HepG2 (cell line): ENCODE data around the gene IGSF21. TPM values are rescaled to one million over a fixed set of nuclear protein-coding genes. Genes with fewer than 3 reads are reported as not detected.

ENCODE experiments used
- ATAC-seq: fragments of 200-7000 bp; cut with Tn5 transposase; 3 replicates; pipeline ENCODE4 v1.9.1; 2020; ENCODE audit warnings: mild to moderate bottlenecking, moderate library complexity
- BruUV-seq: library from RNA; stranded (reverse); fragments of 400-500 nt; replicated peaks from 2 replicates; lab custom pipeline; 2021; lab: Mats Ljungman, UMichigan
- CTCF ChIA-PET: fragments of 300-600 bp; formaldehyde crosslinking; extraction: SDS; loops from one replicate; lab custom pipeline; 2021; ENCODE audit warnings: low total read pairs, inconsistent platforms, low intra/inter-chr PET ratio; lab: Yijun Ruan, JAX
- POLR2A ChIA-PET: fragments of 350-600 bp; sonication (Branson Sonifier 250); formaldehyde crosslinking; loops from one replicate; lab custom pipeline; 2020; ENCODE audit warnings: antibody characterized with exemption, inconsistent platforms; lab: Yijun Ruan, JAX
- DNase-seq: peaks from one replicate; pipeline ENCODE4 v3.0.0-alpha.2; 2015; ENCODE audit warnings: low spot score
- FAIRE-seq: peaks from 3 replicates; lab custom pipeline; 2011; peaks lifted over from hg19 to GRCh38; lab: Jason Lieb, UNC
- H2AFZ ChIP-seq: one replicate; pipeline ENCODE4 v1.6.1; 2011; ENCODE audit warnings: low read length, inconsistent platforms
- H3K27ac ChIP-seq: fragments of 300-600 bp; 3 replicates; pipeline ENCODE4 v1.8.0; 2011; ENCODE audit warnings: mixed run types, mild to moderate bottlenecking, mixed read lengths, low read length, inconsistent platforms; ENCODE audit not compliant: insufficient read depth; ENCODE audit errors: extremely low read length
- H3K27me3 ChIP-seq, 2 experiments: fragments of 200-600 bp in 1 of 2; 2 replicates in 1 of 2; 3 replicates in 1 of 2; pipeline versions ENCODE4 v1.6.0 to v1.8.0; 2011; ENCODE audit warnings: low read length in 2 of 2, mild to moderate bottlenecking in 2 of 2, moderate library complexity in 2 of 2, inconsistent platforms in 1 of 2; ENCODE audit not compliant: insufficient read depth in 2 of 2, control insufficient read depth in 1 of 2
- H3K36me3 ChIP-seq, 2 experiments: fragments of 200-600 bp in 1 of 2; replicated peaks in 1 of 2; 2 replicates in 1 of 2; 3 replicates in 1 of 2; pipeline versions ENCODE4 v1.5.1 to v1.8.0; 2011; ENCODE audit warnings: low read length in 2 of 2, inconsistent platforms in 1 of 2; ENCODE audit not compliant: insufficient read depth in 2 of 2, control insufficient read depth in 1 of 2
- H3K4me1 ChIP-seq: 2 replicates; pipeline ENCODE4 v1.5.1; 2012; ENCODE audit warnings: low read length, inconsistent platforms; ENCODE audit not compliant: insufficient read depth
- H3K4me2 ChIP-seq: 2 replicates; pipeline ENCODE4 v1.6.0; 2011; ENCODE audit warnings: low read depth, low read length, inconsistent platforms
- H3K4me3 ChIP-seq, 3 experiments: fragments of 200-600 bp in 1 of 3; sonication (generic), shearing (Covaris generic) in 1 of 3; replicated peaks in 1 of 3; 2 replicates each; pipeline ENCODE4 v1.5.1; 2011 to 2016; ENCODE audit warnings: low read length in 3 of 3, inconsistent platforms in 2 of 3, low read depth in 2 of 3, mild to moderate bottlenecking in 2 of 3, control low read depth in 1 of 3, mixed read lengths in 1 of 3; ENCODE audit not compliant: insufficient read depth in 1 of 3
- H3K79me2 ChIP-seq: one replicate; pipeline ENCODE4 v1.6.1; 2011; ENCODE audit warnings: low read length, inconsistent platforms; ENCODE audit not compliant: insufficient read depth
- H3K9ac ChIP-seq: 2 replicates; pipeline ENCODE4 v1.6.0; 2011; ENCODE audit warnings: mild to moderate bottlenecking, low read depth, low read length, inconsistent platforms; ENCODE audit not compliant: insufficient read depth
- H3K9me3 ChIP-seq: 2 replicates; pipeline ENCODE4 v1.5.1; 2012; ENCODE audit warnings: mild to moderate bottlenecking, low read length
- H4K20me1 ChIP-seq: 2 replicates; pipeline ENCODE4 v1.6.0; 2011; ENCODE audit warnings: inconsistent platforms, mild to moderate bottlenecking, low read length, moderate library complexity; ENCODE audit not compliant: insufficient read depth
- EEA1 ChIP-seq: sonication (generic); formaldehyde crosslinking; IDR thresholded peaks from 2 replicates; pipeline ENCODE4 v1.5.1; 2020; ENCODE audit warnings: mild to moderate bottlenecking, missing genetic modification reagents, borderline replicate concordance
- FOSL1 ChIP-seq: sonication (generic); formaldehyde crosslinking; IDR thresholded peaks from 2 replicates; pipeline ENCODE4 v1.9.0; 2021; ENCODE audit warnings: missing genetic modification reagents, borderline replicate concordance
- FOXJ3 ChIP-seq: sonication (generic); formaldehyde crosslinking; IDR thresholded peaks from 2 replicates; pipeline ENCODE4 v1.4.0; 2020; ENCODE audit warnings: missing genetic modification reagents, mild to moderate bottlenecking, borderline replicate concordance
- HHEX ChIP-seq: IDR thresholded peaks from 2 replicates; pipeline ENCODE4 v1.6.1; 2016; ENCODE audit warnings: control low read depth
- NCOA2 ChIP-seq: sonication (generic); formaldehyde crosslinking; IDR thresholded peaks from 2 replicates; pipeline ENCODE4 v1.8.0; 2022; ENCODE audit warnings: inconsistent platforms
- NFE2 ChIP-seq: sonication (generic); formaldehyde crosslinking; IDR thresholded peaks from 2 replicates; pipeline ENCODE4 v1.4.0; 2020; ENCODE audit warnings: missing genetic modification reagents
- RFX5 ChIP-seq: IDR thresholded peaks from 2 replicates; pipeline ENCODE4 v1.6.1; 2011; ENCODE audit warnings: low read depth, low read length, improper control_type of control experiment
- SIX4 ChIP-seq: sonication (generic); formaldehyde crosslinking; IDR thresholded peaks from 2 replicates; pipeline ENCODE4 v1.4.0; 2020; ENCODE audit warnings: missing genetic modification reagents
- SP140L ChIP-seq: sonication (generic); formaldehyde crosslinking; IDR thresholded peaks from 2 replicates; pipeline ENCODE4 v1.4.0; 2020; ENCODE audit warnings: missing genetic modification reagents, borderline replicate concordance
- ZNF496 ChIP-seq: sonication (generic); formaldehyde crosslinking; IDR thresholded peaks from 2 replicates; pipeline ENCODE4 v1.8.1; 2023; ENCODE audit warnings: mild to moderate bottlenecking, moderate library complexity, missing genetic modification reagents; ENCODE audit not compliant: insufficient replicate concordance
- WGBS: methylation state at CpG from one replicate; pipeline ENCODE4 v1.1.6; 2017; ENCODE audit warnings: low lambda C conversion rate; 5-methylcytosine and 5-hydroxymethylcytosine counted together
- in situ Hi-C: cut with HindIII; loops from 2 replicates; pipeline ENCODE4 v1.10.0; 2017; ENCODE audit warnings: low pct_unique_long_range_greater_than_20kb; ENCODE audit not compliant: extremely low pct_ligation_motif_present
- intact Hi-C: fragments of 100-400 bp; cut with micrococcal nuclease; formaldehyde crosslinking; loops from one replicate; pipeline ENCODE4 v1.10.0; 2022; ENCODE audit not compliant: unreplicated experiment
- polyA plus RNA-seq, 8 experiments: library from polyadenylated mRNA; depleted of rRNA in 3 of 8; stranded (reverse) in 7 of 8; unstranded in 1 of 8; fragments of >200 nt; fragmentation: Illumina TruSeq in 4 of 8; extraction: Trizol in 4 of 8; gene quantifications; 2 replicates each; pipeline versions ENCODE4 v1.2.1 to v1.2.3, GENCODE V29; 2011 to 2016; ENCODE audit warnings: low read depth in 4 of 8, missing spikeins in 1 of 8, mixed read lengths in 1 of 8; ENCODE audit not compliant: insufficient read depth in 1 of 8
- total RNA-seq, 5 experiments: library from RNA; depleted of rRNA; stranded (reverse); fragments of >200 nt; fragmentation: Illumina TruSeq; extraction: Trizol; gene quantifications; 2 replicates each; pipeline ENCODE4 v1.2.3, GENCODE V29; 2016; ENCODE audit warnings: low read depth in 1 of 5
- TF ChIP-seq, protein P1 (sequence below): IDR thresholded peaks from 2 replicates; pipeline ENCODE4 v1.6.1; 2016; ENCODE audit warnings: missing biosample characterization, missing genetic modification reagents, low read depth
- TF ChIP-seq, protein P2 (sequence below): sonication (generic); formaldehyde crosslinking; IDR thresholded peaks from 2 replicates; pipeline ENCODE4 v1.4.0; 2020; ENCODE audit warnings: missing genetic modification reagents
- TF ChIP-seq, protein P3 (sequence below): sonication (generic); formaldehyde crosslinking; conservative IDR thresholded peaks from 2 replicates; pipeline ENCODE4 v1.8.1; 2023; ENCODE audit warnings: missing genetic modification reagents

IGSF21 gene
- total and polyA plus RNA-seq, 2 of the 13 experiments (the other 11 are each of a cell fraction or from before 2014, with no cell fraction given) = not detected

DNA sequence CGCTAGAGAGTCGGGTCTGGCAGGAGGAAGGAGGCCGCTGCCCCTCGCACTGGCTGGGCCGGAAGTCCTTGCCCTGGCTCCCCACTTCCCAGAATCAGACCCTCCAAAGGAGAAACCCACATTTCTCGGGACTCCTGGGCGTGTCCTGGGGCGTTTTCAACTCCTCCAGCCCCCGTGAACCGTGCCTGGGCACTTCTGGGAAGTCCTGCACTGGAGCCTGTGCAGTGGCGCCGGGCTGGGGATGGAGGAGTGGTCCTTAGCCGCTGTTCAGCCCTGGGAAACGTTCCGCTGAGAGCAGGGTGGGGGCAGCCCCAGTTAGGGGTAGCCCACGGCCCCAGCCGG is 3.0 kb downstream of the IGSF21 start:
- no peak overlapping the region for H3K4me2 ChIP-seq
- intact Hi-C loops = no loop called here
- H2AFZ ChIP-seq = no peak overlapping the region
- 0% methylated on average over 1 of the region's 17 CpGs for WGBS
- H3K4me3 ChIP-seq = no peak overlapping the region
- H3K79me2 ChIP-seq = no peaks in the 10 kb centered on the region
- H3K27ac ChIP-seq = no peak overlapping the region
- FAIRE-seq (no peak), ATAC-seq (no peak), DNase-seq (no peak)
- BruUV-seq = no TSS peak
- in situ Hi-C loops = no loop called here
- no peaks in the 10 kb centered on the region for H3K9me3 ChIP-seq
- H3K9ac ChIP-seq = no peak overlapping the region
- POLR2A ChIA-PET = no interaction called here
- CTCF ChIA-PET = no interaction called here
- H3K4me1 ChIP-seq = no peaks in the 10 kb centered on the region
- H4K20me1 ChIP-seq = 0 out of 2 replicates have a peak, but pooled peaks cover 3% of the 10 kb centered on the region
- H3K36me3 ChIP-seq = no peaks in the 10 kb centered on the region
- TF ChIP-seq FOXJ3 (CRISPR knock-in tag) (no peak), EEA1 (CRISPR knock-in tag) (no peak)
- TF ChIP-seq, protein P1, sequence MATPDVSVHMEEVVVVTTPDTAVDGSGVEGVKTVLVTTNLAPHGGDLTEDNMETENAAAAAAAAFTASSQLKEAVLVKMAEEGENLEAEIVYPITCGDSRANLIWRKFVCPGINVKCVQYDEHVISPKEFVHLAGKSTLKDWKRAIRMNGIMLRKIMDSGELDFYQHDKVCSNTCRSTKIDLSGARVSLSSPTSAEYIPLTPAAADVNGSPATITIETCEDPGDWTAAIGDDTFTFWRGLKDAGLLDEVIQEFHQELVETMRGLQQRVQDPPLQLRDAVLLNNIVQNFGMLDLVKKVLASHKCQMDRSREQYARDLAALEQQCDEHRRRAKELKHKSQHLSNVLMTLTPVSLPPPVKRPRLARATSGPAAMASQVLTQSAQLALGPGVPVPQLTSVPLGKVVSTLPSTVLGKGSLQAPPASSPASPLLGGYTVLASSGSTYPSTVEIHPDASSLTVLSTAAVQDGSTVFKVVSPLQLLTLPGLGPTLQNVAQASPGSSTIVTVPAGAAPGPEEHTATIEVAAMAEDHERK (CRISPR knock-in tag) = no peak
- peaks cover 6 to 39% of the 10 kb centered on the region in 2 experiments; a peak in 3 of 5 replicates for H3K27me3 ChIP-seq

DNA sequence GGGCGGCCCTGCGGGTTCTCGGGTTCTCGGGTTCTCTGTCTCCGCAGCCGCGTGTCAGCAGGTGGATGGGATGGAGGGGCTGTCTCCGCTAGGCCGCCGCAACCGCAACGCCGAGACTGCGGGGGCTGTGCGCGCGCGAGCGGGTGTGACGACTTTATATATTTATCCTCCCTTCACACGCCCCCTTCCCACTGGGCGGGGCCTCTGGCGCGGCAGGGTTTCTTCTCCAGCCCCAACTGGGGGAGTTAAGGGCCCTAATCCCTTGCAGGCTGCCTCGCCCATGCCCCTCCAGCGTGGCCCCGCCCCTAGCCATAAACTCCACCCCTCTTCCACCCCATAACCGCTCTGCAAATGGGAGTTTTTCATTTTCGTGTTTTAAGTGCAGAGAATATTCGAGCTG is 3.4 kb downstream of the IGSF21 start:
- no peak overlapping the region for H3K4me3 ChIP-seq
- H2AFZ ChIP-seq = no peak overlapping the region
- H3K27ac ChIP-seq = no peak overlapping the region
- no peak for TF ChIP-seq NCOA2 (CRISPR knock-in tag)
- TF ChIP-seq, protein P2, sequence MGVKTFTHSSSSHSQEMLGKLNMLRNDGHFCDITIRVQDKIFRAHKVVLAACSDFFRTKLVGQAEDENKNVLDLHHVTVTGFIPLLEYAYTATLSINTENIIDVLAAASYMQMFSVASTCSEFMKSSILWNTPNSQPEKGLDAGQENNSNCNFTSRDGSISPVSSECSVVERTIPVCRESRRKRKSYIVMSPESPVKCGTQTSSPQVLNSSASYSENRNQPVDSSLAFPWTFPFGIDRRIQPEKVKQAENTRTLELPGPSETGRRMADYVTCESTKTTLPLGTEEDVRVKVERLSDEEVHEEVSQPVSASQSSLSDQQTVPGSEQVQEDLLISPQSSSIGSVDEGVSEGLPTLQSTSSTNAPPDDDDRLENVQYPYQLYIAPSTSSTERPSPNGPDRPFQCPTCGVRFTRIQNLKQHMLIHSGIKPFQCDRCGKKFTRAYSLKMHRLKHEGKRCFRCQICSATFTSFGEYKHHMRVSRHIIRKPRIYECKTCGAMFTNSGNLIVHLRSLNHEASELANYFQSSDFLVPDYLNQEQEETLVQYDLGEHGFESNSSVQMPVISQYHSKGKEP = no peak
- TF ChIP-seq, protein P3, sequence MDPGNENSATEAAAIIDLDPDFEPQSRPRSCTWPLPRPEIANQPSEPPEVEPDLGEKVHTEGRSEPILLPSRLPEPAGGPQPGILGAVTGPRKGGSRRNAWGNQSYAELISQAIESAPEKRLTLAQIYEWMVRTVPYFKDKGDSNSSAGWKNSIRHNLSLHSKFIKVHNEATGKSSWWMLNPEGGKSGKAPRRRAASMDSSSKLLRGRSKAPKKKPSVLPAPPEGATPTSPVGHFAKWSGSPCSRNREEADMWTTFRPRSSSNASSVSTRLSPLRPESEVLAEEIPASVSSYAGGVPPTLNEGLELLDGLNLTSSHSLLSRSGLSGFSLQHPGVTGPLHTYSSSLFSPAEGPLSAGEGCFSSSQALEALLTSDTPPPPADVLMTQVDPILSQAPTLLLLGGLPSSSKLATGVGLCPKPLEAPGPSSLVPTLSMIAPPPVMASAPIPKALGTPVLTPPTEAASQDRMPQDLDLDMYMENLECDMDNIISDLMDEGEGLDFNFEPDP = no peak
- TF ChIP-seq SIX4 (CRISPR knock-in tag) = no peak
- TF ChIP-seq NFE2 (CRISPR knock-in tag) = no peak
- TF ChIP-seq SP140L (CRISPR knock-in tag) = no peak
- no peak for TF ChIP-seq FOSL1 (CRISPR knock-in tag)
- no peak for TF ChIP-seq HHEX (CRISPR knock-in tag)
- no peak for TF ChIP-seq RFX5
- no peak for TF ChIP-seq ZNF496 (CRISPR knock-in tag)
- 0 out of 2 replicates have a peak, but pooled peaks cover 3% of the 10 kb centered on the region for H4K20me1 ChIP-seq
- H3K4me1 ChIP-seq = no peaks in the 10 kb centered on the region
- FAIRE-seq = no peak
- ChIA-PET POLR2A (no interaction called here), CTCF (no interaction called here)
- no peak overlapping the region for H3K4me2 ChIP-seq
- ATAC-seq = no peak
- DNase-seq = no peak
- no peaks in the 10 kb centered on the region for H3K9me3 ChIP-seq
- in situ Hi-C loops (no loop called here), intact Hi-C loops (no loop called here)
- BruUV-seq = no TSS peak
- H3K79me2 ChIP-seq = no peaks in the 10 kb centered on the region
- peaks cover 6 to 39% of the 10 kb centered on the region in 2 experiments; a peak in 3 of 5 replicates for H3K27me3 ChIP-seq
- H3K36me3 ChIP-seq = no peaks in the 10 kb centered on the region
- H3K9ac ChIP-seq = no peak overlapping the region
- 12% methylated on average over 7 of the region's 30 CpGs for WGBS
